Type B pancreatic cell (in vitro differentiated cells): ENCODE results near the gene CBARP. TPM values are rescaled to one million over a fixed set of nuclear protein-coding genes. Genes with fewer than 3 reads are reported as not detected.

Source experiments
- DNase-seq: peaks from one replicate; pipeline ENCODE4 v3.0.0; 2021; ENCODE audit warnings: mixed read lengths; ENCODE audit not compliant: unreplicated experiment; ENCODE audit errors: extremely low spot score
- H3K27ac Mint-ChIP-seq: 2 replicates; pipeline ENCODE4 v1.8.0; 2021; ENCODE audit warnings: mild to moderate bottlenecking, mixed read lengths
- H3K27me3 Mint-ChIP-seq: 2 replicates; pipeline ENCODE4 v1.8.0; 2021; ENCODE audit warnings: mixed read lengths
- H3K36me3 Mint-ChIP-seq: 2 replicates; pipeline ENCODE4 v1.8.0; 2021; ENCODE audit warnings: mixed read lengths
- H3K4me1 Mint-ChIP-seq: one replicate; pipeline ENCODE4 v1.8.0; 2021; ENCODE audit warnings: mixed read lengths; ENCODE audit not compliant: unreplicated experiment
- H3K4me3 Mint-ChIP-seq: 2 replicates; pipeline ENCODE4 v1.8.0; 2021; ENCODE audit warnings: mild to moderate bottlenecking, mixed read lengths
- H3K9me3 Mint-ChIP-seq: 2 replicates; pipeline ENCODE4 v1.8.0; 2021; ENCODE audit warnings: mixed read lengths
- total RNA-seq: library from RNA; stranded (reverse); gene quantifications from 2 replicates; pipeline ENCODE4 v1.2.1, GENCODE V29; 2021; ENCODE audit warnings: low replicate concordance
- TF ChIP-seq, protein P1 (sequence below): fragments of 200-600 bp; sonication (generic); conservative IDR thresholded peaks from 2 replicates; pipeline ENCODE4 v1.5.0; 2021; ENCODE audit warnings: antibody characterized with exemption, mild to moderate bottlenecking

Gene CBARP
- total RNA-seq, 1 donor from 2014 or later = 10.8 TPM

DNA sequence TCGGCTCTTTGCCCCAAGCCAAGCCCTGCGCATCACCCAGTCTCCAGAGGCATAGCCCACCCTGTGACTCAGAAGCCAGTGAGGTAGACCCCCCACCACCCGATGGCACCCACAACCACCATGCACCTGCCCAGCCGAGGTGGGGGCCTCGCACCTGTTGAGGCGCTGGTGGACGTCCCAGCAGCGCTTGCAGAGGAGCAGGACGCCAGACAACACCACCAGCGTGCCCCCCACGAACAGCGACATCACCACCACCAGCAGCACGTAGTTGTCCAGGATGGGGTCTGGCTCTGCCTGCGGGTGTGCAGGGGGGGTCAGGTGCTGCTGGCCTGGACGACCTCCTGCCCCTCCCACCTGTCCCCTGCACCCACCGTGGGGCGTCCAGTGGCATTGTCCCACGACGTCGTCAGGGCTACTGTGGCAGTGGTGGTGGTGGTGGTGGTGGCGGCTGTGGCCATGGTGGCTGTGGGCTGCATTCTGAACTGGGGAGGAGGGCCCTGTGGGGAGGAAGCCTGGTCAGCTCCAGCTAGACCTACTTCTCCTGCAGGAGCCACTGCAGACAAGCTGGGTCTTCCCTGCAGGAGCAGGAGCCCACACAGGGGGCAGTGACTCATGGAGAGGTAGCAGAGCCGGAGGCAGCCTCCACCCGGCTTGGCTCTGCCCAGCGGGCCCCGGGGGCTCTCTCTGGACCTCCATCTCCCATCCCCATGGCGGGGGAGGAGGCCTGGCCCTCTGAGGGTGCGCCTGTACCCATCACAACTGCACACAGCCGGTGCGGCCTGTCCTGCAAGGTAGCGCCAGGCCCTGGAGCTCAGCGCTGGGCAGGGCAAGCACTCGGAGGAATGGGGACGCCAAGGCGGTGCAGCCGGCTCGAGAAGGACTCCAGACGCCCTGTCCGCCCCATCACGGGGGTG lies 1.9 kb downstream of the CBARP start:
- H3K36me3 Mint-ChIP-seq = no peaks in the 10 kb centered on the region
- peaks cover 19% of the 10 kb centered on the region for H3K4me1 Mint-ChIP-seq
- no peak overlapping the region for H3K27ac Mint-ChIP-seq
- no peaks in the 10 kb centered on the region for H3K27me3 Mint-ChIP-seq
- DNase-seq = no peak
- TF ChIP-seq, protein P1, sequence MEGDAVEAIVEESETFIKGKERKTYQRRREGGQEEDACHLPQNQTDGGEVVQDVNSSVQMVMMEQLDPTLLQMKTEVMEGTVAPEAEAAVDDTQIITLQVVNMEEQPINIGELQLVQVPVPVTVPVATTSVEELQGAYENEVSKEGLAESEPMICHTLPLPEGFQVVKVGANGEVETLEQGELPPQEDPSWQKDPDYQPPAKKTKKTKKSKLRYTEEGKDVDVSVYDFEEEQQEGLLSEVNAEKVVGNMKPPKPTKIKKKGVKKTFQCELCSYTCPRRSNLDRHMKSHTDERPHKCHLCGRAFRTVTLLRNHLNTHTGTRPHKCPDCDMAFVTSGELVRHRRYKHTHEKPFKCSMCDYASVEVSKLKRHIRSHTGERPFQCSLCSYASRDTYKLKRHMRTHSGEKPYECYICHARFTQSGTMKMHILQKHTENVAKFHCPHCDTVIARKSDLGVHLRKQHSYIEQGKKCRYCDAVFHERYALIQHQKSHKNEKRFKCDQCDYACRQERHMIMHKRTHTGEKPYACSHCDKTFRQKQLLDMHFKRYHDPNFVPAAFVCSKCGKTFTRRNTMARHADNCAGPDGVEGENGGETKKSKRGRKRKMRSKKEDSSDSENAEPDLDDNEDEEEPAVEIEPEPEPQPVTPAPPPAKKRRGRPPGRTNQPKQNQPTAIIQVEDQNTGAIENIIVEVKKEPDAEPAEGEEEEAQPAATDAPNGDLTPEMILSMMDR = no peak
- H3K9me3 Mint-ChIP-seq = no peaks in the 10 kb centered on the region
- H3K4me3 Mint-ChIP-seq = peak overlapping the region; percentile 51

DNA sequence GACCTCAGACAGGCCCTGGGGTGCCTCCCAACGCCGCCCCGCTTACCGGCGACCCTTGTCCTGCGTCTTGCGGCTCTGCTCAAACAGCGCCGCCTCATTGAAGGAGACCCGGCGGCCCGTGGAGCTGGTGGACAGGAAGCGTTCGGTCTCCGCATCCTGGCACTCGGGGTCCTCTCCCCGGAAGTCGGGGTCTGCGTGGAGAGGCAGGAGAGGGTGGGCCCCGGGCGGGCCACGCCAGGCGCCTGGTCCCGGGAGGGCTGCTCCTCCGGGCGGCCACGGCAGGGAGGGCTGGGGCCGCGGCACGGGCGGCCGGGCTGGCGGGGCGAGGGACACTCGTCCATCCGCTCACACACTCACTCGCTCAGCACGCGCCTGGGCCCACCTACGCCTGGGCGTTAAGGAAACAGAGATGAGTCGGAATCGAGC lies 2.8 kb downstream of the CBARP start:
- H3K4me1 Mint-ChIP-seq = peaks cover 19% of the 10 kb centered on the region
- H3K27me3 Mint-ChIP-seq = no peaks in the 10 kb centered on the region
- no peaks in the 10 kb centered on the region for H3K9me3 Mint-ChIP-seq
- H3K27ac Mint-ChIP-seq = no peak overlapping the region
- TF ChIP-seq, protein P1 = no peak
- H3K4me3 Mint-ChIP-seq = no peak overlapping the region
- no peak for DNase-seq
- H3K36me3 Mint-ChIP-seq = no peaks in the 10 kb centered on the region

DNA sequence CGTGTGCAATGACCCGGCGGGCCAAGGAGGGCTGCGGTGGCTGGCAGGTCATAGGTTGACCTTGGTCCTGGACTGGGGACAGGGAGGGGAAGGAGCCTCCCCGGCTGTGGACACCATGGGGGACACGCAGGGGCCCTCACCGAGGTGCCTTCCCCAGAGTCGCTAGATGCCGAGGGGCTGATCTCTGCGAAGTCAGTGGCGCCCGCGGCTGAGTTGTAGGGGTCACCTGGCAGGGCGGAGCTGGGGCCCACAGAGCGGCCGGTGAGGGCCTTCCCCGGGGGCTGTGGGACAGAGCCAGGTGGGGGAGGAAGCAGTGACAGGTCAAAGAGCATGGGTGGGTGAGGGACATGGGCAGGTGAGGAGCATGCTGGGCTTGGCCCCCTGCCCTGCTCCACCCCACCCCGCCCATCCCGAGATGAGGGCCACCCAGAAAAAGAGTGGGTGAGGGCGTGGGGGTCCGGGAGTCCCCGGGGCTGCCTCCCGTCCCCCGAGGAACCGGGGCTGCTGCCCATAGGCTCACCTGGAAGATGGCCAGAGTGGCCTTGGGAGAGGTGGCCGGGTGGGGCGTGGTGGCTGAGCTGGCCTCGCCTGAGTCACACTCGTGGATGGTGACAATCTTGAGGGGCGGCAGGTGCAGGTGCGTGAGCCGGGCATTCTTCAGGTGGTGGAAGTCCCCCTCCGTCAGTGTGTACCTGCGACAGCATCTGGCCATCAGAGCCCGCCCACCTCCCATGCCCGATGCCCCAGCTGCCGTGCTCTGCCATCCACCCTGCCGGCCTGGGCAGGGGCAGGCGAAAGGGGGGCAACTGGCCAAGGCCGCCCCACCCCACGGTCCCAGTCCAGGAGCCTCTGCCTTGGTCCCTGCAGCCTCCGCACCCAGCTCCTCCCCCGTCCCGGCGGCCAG lies 3.5 kb downstream of the CBARP start:
- Mint-ChIP-seq H3K9me3 (no peaks in the 10 kb centered on the region), H3K27me3 (no peaks in the 10 kb centered on the region), H3K36me3 (no peaks in the 10 kb centered on the region), H3K4me1 (peaks cover 19% of the 10 kb centered on the region), H3K4me3 (no peak overlapping the region), H3K27ac (no peak overlapping the region)
- TF ChIP-seq, protein P1 = no peak
- no peak for DNase-seq

DNA sequence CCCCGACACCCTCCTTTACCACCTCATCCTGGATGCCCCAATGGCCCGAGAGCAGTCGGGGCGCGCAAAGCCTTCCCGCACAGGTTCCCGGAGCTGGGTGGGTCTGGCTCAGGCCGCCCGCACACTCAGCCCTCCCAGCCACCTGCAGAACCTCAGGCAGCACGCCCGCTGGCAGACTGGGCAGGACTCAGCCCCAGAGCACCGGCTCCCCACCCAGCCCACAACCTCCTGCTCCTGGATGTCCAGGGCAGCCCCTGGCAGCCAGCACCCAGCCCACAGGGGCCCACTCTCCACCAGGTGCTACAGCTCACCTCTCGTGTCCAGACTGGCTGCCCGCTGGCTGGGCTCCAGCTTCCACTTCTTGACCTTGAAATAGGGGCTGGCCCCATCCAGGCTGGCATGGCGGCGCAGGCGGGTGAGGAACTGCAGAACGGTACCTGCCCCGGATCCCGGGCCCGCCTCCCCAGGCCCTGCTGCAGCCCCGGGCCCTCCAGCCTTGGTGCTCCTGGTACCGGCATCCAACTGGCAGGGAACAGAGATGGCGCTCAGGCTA lies 4.6 kb downstream of the CBARP start:
- Mint-ChIP-seq H3K9me3 (no peaks in the 10 kb centered on the region), H3K27ac (no peak overlapping the region), H3K27me3 (no peaks in the 10 kb centered on the region), H3K4me1 (peaks cover 13% of the 10 kb centered on the region), H3K36me3 (no peaks in the 10 kb centered on the region), H3K4me3 (no peak overlapping the region)
- TF ChIP-seq, protein P1 = no peak
- DNase-seq = no peak

DNA sequence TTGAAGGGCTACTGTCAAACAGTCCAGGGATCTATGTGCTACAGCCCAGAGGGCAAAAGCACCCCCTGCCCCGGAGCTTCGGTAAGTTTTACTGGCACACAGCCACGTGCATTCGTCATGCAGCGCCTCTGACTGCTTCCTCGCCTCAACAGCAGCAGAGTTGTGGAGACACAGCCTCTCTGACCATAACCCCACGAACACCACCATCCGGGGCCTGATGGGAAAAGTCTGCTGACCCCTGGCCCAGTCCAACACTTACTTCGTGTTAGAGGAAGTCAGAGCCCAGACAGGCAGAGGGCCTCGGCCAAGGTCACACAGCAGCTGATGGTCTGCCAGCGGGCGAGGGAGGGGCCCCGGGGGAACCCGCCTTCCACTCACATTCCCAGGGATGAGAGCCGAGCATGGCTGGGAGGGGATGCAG lies 5.1 kb downstream of the CBARP start:
- no peaks in the 10 kb centered on the region for H3K27me3 Mint-ChIP-seq
- H3K36me3 Mint-ChIP-seq = no peaks in the 10 kb centered on the region
- H3K9me3 Mint-ChIP-seq = no peaks in the 10 kb centered on the region
- H3K27ac Mint-ChIP-seq = peak overlapping the region; percentile 80
- peak overlapping the region; percentile 55 for H3K4me3 Mint-ChIP-seq
- DNase-seq = no peak
- TF ChIP-seq, protein P1 = no peak
- H3K4me1 Mint-ChIP-seq = peaks cover 13% of the 10 kb centered on the region
